Measurements from ENCODE around the gene ANXA2.
"Not testable (repeated sequence)": the region's sequence is repeated elsewhere in the genome, so short reads cannot be mapped to it uniquely, and the experiment has no call there.

Gene ANXA2

DNA sequence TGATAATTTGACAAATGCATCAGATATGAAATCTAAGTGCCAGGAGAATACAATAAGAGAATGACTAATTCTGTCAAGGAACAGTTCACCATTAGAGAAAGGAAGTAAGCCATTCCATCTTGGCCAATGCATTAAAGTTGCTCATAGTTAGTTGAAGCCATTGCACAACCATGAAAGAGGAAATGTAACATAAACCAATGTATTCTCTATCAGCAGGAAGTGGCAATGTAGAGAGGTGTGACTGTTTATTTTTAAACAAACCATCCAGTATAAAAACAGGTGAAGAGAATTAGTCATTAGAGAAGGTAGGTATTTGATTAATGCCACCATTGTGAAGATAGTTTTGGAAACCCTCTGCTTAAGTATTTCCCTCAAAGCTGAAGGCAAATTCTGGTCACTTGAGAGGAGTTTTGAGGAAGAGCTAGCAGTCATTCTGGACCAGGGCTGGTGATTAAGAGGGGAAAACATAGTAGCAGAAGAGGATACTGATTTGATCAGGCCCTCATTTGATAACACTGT is 10.7 kb upstream of the ANXA2 start:
- DNase-seq, result no peak

DNA sequence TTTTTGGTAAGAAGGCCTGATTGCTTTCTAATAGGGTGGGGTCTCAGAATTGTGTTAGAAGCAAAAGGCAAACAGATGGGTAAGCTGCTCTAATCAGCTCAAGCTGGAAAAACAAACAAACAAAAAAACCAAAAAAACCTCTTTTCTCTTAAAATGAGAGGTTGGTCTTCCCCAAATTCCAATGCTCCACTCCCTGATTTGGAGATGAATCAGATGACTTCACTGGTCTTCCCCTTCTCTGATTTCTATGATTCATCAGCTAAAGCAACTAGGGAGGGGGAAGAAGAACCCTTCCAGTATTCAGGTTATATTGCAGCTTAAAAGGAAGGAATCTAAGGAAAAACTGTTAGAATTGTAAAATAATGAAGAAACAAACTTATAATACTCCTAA is 9.6 kb upstream of the ANXA2 start:
- no peak for DNase-seq

DNA sequence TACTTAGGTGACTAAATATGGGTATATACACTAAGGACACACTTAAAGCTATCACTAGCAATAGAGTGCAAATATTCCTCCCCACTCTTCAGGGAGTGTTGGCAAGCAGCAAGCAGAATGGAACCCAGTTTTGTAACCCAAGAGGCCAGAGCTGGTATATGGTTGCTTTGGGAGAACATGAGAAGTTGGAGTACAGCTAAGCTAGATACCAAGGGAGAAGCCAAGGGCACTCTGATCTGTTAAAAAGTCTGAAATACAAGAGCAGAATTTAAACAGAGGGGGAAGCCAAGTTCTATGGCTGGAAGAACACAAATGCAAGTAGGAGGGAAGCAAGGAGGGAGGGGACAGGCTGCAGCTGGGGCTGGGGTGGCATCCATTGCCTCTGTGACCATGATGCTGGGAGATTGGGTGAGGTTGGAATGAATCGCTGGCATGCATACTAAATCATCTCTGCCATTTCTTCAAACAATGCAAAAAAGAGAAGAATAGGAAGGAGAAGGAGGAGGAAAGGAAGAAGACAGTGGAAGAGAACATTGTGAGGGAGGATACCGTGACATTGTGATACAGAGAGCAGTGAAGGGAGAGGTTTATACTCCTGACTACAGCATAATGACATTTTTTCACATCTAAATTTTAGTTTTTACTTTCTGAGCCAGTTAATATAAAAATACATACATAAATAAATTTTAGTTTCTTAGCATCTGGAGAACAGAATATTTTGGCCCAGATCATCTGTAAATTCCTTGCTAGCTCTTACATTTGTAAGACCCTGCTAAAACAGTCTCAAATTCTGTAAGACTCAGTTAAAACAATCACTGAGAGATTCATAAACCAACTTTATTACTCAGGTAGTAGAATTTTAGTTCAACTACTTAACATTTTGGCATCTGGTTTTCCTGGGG is 9.0 kb upstream of the ANXA2 start:
- no peak for DNase-seq

GRCh38 chr15:60405399-60405798 is 7.6 kb upstream of the ANXA2 start:
- DNase-seq, result no peak

GRCh38 chr15:60404351-60404750 is 6.6 kb upstream of the ANXA2 start:
- not testable (repeated sequence) for DNase-seq

- no peak for DNase-seq
These were observed 3.2 kb upstream of the ANXA2 start for GRCh38 chr15:60400944-60401343.

DNA sequence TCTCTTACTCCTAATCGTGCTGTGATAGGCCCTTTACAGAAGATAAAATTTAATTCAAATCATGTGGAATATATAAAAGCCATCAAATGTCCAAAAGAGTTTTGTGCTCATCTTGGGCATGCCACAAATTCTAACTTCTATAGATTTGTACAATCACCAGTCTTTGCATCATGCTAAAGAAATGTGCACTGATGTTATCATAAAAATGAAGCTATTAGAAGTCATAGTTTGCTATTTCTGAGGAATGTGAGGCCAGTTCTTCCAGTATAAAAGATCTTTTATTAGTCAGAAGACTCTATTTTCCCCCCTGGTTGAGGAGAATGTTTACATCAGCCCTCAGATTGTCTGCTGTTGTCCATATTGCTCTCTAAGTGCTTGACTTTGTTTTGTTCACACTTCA is 2.1 kb upstream of the ANXA2 start:
- no peak for DNase-seq

DNA sequence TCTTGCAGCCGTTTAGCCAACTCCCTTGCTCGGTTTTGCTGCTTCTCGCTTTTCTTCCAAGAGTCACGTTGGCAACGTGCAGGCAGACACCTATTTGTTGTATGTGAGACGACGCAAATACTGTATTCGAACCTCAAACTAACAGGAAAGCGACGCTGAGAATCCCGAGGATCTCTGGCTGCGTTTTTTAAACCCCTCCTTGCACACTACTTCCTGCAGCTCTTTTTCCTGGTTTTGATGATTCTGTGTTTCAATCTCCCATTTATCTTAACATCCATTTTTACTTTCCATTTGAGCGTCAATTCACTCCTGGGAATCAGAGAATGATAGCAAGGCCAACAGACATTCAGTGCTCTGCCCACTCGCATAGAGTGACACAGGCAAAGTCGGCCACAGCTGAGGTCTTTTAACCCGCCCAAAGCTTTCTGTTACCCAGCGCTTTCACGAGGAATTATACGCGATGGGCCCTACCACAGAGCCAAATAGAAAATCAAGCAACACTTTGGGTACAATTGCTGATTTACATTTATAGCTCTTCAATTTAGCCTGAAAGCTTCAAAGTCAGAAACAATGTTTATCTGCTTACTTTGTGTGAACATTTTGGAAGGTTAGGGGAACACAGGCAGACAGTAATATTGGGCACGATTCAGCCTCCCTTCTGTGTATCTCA is 1.6 kb upstream of the ANXA2 start:
- no peak for DNase-seq

- no peak for DNase-seq
These were observed 621 bp downstream of the ANXA2 start for GRCh38 chr15:60396958-60397771.

- no peak for DNase-seq
These were observed 1.2 kb downstream of the ANXA2 start for GRCh38 chr15:60396560-60396957.

DNA sequence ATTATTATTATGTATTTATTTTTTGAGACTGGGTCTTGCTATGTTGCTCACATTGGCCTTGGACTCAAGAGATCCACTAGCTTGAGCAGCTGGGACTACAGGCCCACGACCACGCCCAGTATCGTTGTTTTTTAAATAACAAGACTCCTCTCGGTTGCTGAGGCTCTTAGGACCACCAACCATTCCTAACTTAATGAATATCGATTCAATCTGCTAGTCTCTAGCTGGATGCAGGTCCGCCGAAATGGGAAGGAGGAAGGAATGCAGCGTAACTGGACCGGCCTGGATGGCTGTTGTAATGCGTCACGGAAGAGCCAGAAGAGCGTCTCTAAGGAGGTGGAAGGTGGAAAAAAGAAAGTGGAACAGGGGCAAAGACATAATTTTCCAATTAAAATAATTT is 1.7 kb downstream of the ANXA2 start:
- DNase-seq, result no peak

GRCh38 chr15:60395276-60396011 is 2.3 kb downstream of the ANXA2 start:
- DNase-seq, result no peak

GRCh38 chr15:60394689-60395097 is 3.1 kb downstream of the ANXA2 start:
- DNase-seq, result no peak

GRCh38 chr15:60392986-60393790 is 4.6 kb downstream of the ANXA2 start:
- DNase-seq, result no peak

DNA sequence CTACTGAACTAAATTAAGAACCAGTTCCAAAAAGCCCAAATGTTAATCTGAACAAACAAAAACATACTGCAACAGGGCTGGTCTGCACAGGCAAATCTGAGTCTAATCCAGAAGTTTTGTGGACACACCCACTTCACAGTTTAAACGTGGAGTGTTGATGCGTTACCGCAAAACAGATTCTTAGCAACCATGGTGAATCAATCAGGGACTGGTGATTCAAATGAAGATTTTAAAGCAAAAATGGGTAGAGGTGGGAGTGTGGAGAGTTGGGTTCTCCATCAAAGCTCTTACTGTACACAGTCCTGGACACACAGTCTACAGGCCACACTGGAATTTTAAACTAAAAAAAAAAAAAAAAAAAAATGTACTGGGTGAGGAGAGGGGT is 5.2 kb downstream of the ANXA2 start:
- DNase-seq, result no peak

GRCh38 chr15:60391722-60392315 is 6.0 kb downstream of the ANXA2 start:
- no peak for DNase-seq

DNA sequence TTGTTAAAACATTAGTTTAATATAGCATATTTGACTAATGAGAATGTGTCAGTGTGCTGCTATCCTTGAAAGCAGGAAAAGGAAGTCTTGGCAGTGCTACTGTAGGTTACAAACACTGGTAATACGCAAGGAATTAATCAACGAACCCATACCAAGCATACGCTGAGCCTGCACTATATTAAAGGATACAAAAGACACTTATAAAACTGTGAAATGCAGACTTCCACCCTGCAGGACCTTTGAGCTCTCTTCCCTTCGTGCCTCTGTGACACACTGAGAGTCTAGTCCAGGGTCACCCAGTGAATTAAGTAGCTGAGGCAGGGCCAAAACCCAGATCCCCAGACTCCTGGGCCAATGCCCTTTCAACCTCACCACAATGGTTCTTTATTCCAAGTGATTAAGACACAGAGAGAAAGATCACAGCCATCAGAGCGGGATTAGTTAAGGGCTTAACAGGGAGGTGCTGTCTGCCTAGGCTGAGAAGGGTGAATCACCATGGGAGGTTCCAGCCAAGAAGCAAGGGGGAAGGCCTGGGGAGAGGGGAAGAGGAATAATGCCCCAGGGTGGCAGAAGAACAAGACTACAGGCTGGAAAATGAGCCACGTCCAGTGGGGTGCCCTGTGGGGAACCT is 6.8 kb downstream of the ANXA2 start:
- peak; percentile 62 for DNase-seq

GRCh38 chr15:60390231-60390630 is 7.6 kb downstream of the ANXA2 start:
- DNase-seq, result no peak

- no peak for DNase-seq
These were observed 8.3 kb downstream of the ANXA2 start for GRCh38 chr15:60389261-60390077.

- no peak for DNase-seq
These were observed 10.5 kb downstream of the ANXA2 start for GRCh38 chr15:60387321-60387720.

Measured in NCI-H1048 (cell line).